ENCODE data around the gene IGSF5. TPM values are rescaled to one million over a fixed set of nuclear protein-coding genes. Genes with fewer than 3 reads are reported as not detected.

IGSF5 gene
- total RNA-seq, 1 donor from 2014 or later: not detected

DNA sequence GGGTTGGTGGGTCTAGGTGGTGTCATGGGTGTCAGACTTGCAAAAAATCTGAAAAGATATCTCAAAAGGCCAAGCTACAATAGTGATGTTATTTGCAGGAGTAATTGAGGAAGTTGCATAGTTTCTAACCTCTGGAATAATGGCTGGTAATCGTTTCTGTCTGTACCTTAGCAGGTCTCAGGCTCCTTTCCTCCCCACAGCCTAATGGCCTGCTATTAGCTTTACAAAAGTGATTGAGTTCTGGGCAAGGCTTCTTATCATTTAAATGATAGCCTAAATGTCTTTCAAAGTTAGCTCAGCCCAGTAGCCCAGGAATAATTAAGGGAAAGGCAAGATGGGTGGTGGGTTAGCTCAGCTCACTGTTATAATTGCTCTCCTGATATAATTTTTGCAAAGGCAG lies 37.7 kb upstream of the IGSF5 start:
- intact Hi-C loops (cut with DNase I): no loop called here
- Histone ChIP-seq H3K9me3 (no peaks in the 10 kb centered on the region), H3K36me3 (no peaks in the 10 kb centered on the region), H3K4me1 (no peaks in the 10 kb centered on the region), H3K27me3 (no peaks in the 10 kb centered on the region), H3K4me3 (no peak overlapping the region), H3K27ac (no peak overlapping the region)
- TF ChIP-seq, protein P1, sequence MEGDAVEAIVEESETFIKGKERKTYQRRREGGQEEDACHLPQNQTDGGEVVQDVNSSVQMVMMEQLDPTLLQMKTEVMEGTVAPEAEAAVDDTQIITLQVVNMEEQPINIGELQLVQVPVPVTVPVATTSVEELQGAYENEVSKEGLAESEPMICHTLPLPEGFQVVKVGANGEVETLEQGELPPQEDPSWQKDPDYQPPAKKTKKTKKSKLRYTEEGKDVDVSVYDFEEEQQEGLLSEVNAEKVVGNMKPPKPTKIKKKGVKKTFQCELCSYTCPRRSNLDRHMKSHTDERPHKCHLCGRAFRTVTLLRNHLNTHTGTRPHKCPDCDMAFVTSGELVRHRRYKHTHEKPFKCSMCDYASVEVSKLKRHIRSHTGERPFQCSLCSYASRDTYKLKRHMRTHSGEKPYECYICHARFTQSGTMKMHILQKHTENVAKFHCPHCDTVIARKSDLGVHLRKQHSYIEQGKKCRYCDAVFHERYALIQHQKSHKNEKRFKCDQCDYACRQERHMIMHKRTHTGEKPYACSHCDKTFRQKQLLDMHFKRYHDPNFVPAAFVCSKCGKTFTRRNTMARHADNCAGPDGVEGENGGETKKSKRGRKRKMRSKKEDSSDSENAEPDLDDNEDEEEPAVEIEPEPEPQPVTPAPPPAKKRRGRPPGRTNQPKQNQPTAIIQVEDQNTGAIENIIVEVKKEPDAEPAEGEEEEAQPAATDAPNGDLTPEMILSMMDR (IDR thresholded peaks at IDR 0.05): no peak
- DNase-seq: no peak
- no peak for ATAC-seq

- no peaks in the 10 kb centered on the region for H3K9me3 ChIP-seq
- H3K4me1 ChIP-seq: no peaks in the 10 kb centered on the region
- DNase-seq (no peak), ATAC-seq (no peak)
- no peaks in the 10 kb centered on the region for H3K36me3 ChIP-seq
- TF ChIP-seq, protein P1 (IDR thresholded peaks at IDR 0.05): no peak
- peaks cover 8% of the 10 kb centered on the region for H3K27me3 ChIP-seq
- H3K27ac ChIP-seq: no peak overlapping the region
- intact Hi-C loops (cut with DNase I): loop anchor here (5.0 kb wide), 1 partner anchor 189 kb away; no protein-coding TSS in a partner anchor
- no peak overlapping the region for H3K4me3 ChIP-seq
Measured at GRCh38 chr21:39710866-39711265, 34.1 kb upstream of the IGSF5 start.

DNA sequence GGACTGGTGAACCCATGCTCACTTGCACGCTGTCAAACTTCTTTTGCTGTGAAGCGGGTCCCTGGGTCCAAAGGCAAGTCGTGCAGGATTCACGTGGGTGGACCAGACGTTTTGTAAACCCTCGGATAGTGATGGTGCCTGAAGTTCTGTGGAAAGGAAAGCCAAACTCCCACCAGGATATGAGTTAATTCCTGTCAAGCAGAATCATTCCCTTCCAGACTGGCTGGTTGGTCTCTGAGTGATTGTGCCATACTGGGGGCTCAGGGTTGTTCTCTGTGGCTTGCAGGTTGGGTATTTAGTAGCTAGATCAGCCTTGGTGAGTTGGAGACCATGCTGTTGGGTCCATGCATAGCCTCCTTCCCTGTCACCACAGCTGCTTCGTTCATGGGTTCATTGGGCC lies 32.7 kb upstream of the IGSF5 start:
- intact Hi-C loops (cut with DNase I): loop anchor here (5.0 kb wide), 1 partner anchor 190 kb away; no protein-coding TSS in a partner anchor
- Histone ChIP-seq H3K36me3 (no peaks in the 10 kb centered on the region), H3K4me3 (no peak overlapping the region), H3K9me3 (no peaks in the 10 kb centered on the region), H3K27me3 (peaks cover 8% of the 10 kb centered on the region), H3K27ac (no peak overlapping the region), H3K4me1 (no peaks in the 10 kb centered on the region)
- ATAC-seq (no peak), DNase-seq (no peak)
- TF ChIP-seq, protein P1 (IDR thresholded peaks at IDR 0.05): no peak

GRCh38 chr21:39712976-39713375 lies 32.0 kb upstream of the IGSF5 start:
- intact Hi-C loops (cut with DNase I): loop anchor here (5.0 kb wide), 1 partner anchor 191 kb away; no protein-coding TSS in a partner anchor
- no peak overlapping the region for H3K4me3 ChIP-seq
- no peak for DNase-seq
- H3K36me3 ChIP-seq: no peaks in the 10 kb centered on the region
- no peak overlapping the region for H3K27ac ChIP-seq
- TF ChIP-seq, protein P1 (IDR thresholded peaks at IDR 0.05): no peak
- H3K4me1 ChIP-seq: no peaks in the 10 kb centered on the region
- no peak for ATAC-seq
- H3K9me3 ChIP-seq: no peaks in the 10 kb centered on the region
- H3K27me3 ChIP-seq: peaks cover 8% of the 10 kb centered on the region

- Histone ChIP-seq H3K27ac (no peak overlapping the region), H3K4me3 (no peak overlapping the region), H3K4me1 (no peaks in the 10 kb centered on the region), H3K9me3 (no peaks in the 10 kb centered on the region), H3K36me3 (no peaks in the 10 kb centered on the region), H3K27me3 (peaks cover 8% of the 10 kb centered on the region)
- TF ChIP-seq, protein P1 (IDR thresholded peaks at IDR 0.05): no peak
- no peak for ATAC-seq
- intact Hi-C loops (cut with DNase I): loop anchor here (5.0 kb wide), 1 partner anchor 192 kb away; no protein-coding TSS in a partner anchor
- no peak for DNase-seq
Measured at GRCh38 chr21:39713905-39714304, 31.1 kb upstream of the IGSF5 start.

DNA sequence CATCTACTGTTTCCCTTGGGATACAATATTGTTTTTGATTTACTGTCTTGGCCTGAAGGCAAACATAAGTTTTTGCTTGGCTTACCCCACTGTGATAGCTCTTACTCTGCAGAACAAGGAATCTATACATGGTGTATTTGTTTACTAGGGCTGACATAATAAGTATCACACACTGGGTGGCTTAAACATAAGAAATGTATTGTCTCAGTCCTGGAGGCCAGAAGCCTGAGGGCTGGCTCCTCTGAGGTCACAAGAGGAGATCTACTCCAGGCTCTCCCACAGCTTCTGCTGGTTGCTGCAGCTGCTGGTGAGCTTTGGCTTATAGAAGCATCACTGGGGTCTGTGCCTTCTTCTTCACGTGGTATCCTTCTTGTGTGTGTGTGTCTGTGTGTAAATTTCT lies 30.7 kb upstream of the IGSF5 start:
- DNase-seq (no peak), ATAC-seq (no peak)
- Histone ChIP-seq H3K9me3 (no peaks in the 10 kb centered on the region), H3K27me3 (peaks cover 8% of the 10 kb centered on the region), H3K4me1 (no peaks in the 10 kb centered on the region), H3K36me3 (no peaks in the 10 kb centered on the region), H3K4me3 (no peak overlapping the region), H3K27ac (no peak overlapping the region)
- TF ChIP-seq, protein P1 (IDR thresholded peaks at IDR 0.05): no peak
- intact Hi-C loops (cut with DNase I): loop anchor here (5.0 kb wide), 1 partner anchor 192 kb away; no protein-coding TSS in a partner anchor
